CD14-positive monocyte (primary cell): ENCODE data around the gene GPC1. TPM values are rescaled to one million over a fixed set of nuclear protein-coding genes. Genes with fewer than 3 reads are reported as not detected.

Experiments used
- DNase-seq, 3 donors: peaks; one replicate each; pipeline ENCODE4 v3.0.0-alpha.2; 2011 to 2022
- H2AFZ ChIP-seq: 2 replicates; pipeline ENCODE4 v1.6.0; 2012; ENCODE audit warnings: mild to moderate bottlenecking, low read depth, low read length, inconsistent platforms; ENCODE audit not compliant: insufficient read depth, poor library complexity, severe bottlenecking
- H3K27ac ChIP-seq, 2 donors: 1 replicate in 1 of 2; 2 replicates in 1 of 2; pipeline ENCODE4 v1.5.1; 2012 to 2013; ENCODE audit warnings: low read length in 2 of 2, control low read depth in 1 of 2, inconsistent platforms in 1 of 2, low read depth in 1 of 2, mild to moderate bottlenecking in 1 of 2
- H3K27me3 ChIP-seq, 2 donors: one replicate each; pipeline versions ENCODE4 v1.6.0 to v1.6.1; 2011 to 2013; ENCODE audit warnings: low read length in 2 of 2; ENCODE audit not compliant: control insufficient read depth in 2 of 2, insufficient read depth in 2 of 2
- H3K36me3 ChIP-seq, 2 donors: replicated peaks in 1 of 2; 1 replicate in 1 of 2; 2 replicates in 1 of 2; pipeline versions ENCODE4 v1.5.1 to v1.6.1; 2012 to 2013; ENCODE audit warnings: low read length in 2 of 2, control low read depth in 1 of 2, inconsistent platforms in 1 of 2, mild to moderate bottlenecking in 1 of 2; ENCODE audit not compliant: insufficient read depth in 2 of 2, control insufficient read depth in 1 of 2
- H3K4me1 ChIP-seq, 2 donors: 1 replicate in 1 of 2; 2 replicates in 1 of 2; pipeline versions ENCODE4 v1.5.1 to v1.6.1; 2012 to 2013; ENCODE audit warnings: low read length in 2 of 2, control low read depth in 1 of 2, inconsistent platforms in 1 of 2, mild to moderate bottlenecking in 1 of 2, moderate library complexity in 1 of 2; ENCODE audit not compliant: insufficient read depth in 2 of 2, control insufficient read depth in 1 of 2
- H3K4me2 ChIP-seq: replicated peaks from 2 replicates; pipeline ENCODE3; 2012; ENCODE audit warnings: low read length, moderate library complexity, mild to moderate bottlenecking; ENCODE audit not compliant: poor library complexity, severe bottlenecking; ENCODE audit errors: extremely low read depth
- H3K4me3 ChIP-seq, 3 experiments: fragments of 200-600 bp in 1 of 3; sonication (generic) in 1 of 3; replicated peaks in 1 of 3; 1 replicate in 2 of 3; 2 replicates in 1 of 3; pipeline ENCODE4 v1.5.1; 2011 to 2013; ENCODE audit warnings: low read length in 3 of 3, mild to moderate bottlenecking in 3 of 3, control low read depth in 2 of 3, low read depth in 2 of 3, inconsistent platforms in 1 of 3, moderate library complexity in 1 of 3
- H3K79me2 ChIP-seq: 2 replicates; pipeline ENCODE4 v1.6.0; 2012; ENCODE audit warnings: mild to moderate bottlenecking, control low read depth, inconsistent platforms, low read length, moderate library complexity; ENCODE audit not compliant: insufficient read depth
- H3K9ac ChIP-seq: 2 replicates; pipeline ENCODE4 v1.6.0; 2017; ENCODE audit warnings: low read length, mild to moderate bottlenecking; ENCODE audit not compliant: insufficient read depth, poor library complexity, severe bottlenecking
- H3K9me3 ChIP-seq, 2 donors: replicated peaks in 1 of 2; 1 replicate in 1 of 2; 2 replicates in 1 of 2; pipeline versions ENCODE4 v1.5.1 to v1.6.1; 2012 to 2013; ENCODE audit warnings: low read length in 2 of 2, control low read depth in 1 of 2; ENCODE audit not compliant: control insufficient read depth in 1 of 2, insufficient read depth in 1 of 2
- H4K20me1 ChIP-seq: 2 replicates; pipeline ENCODE4 v1.6.0; 2012; ENCODE audit warnings: mild to moderate bottlenecking, low read length, control low read depth, moderate library complexity; ENCODE audit not compliant: insufficient read depth
- H3K27ac Mint-ChIP-seq, 7 donors: one replicate each; pipeline ENCODE4 v1.8.0; 2020; ENCODE audit warnings: mild to moderate bottlenecking in 7 of 7, mixed read lengths in 7 of 7, moderate library complexity in 6 of 7, inconsistent platforms in 2 of 7
- H3K27me3 Mint-ChIP-seq, 3 donors: one replicate each; pipeline ENCODE4 v1.8.0; 2021 to 2022; ENCODE audit warnings: low read depth in 3 of 3, mild to moderate bottlenecking in 3 of 3, mixed read lengths in 3 of 3, moderate library complexity in 3 of 3, inconsistent platforms in 1 of 3
- H3K36me3 Mint-ChIP-seq, 2 donors: one replicate each; pipeline ENCODE4 v1.8.0; 2020; ENCODE audit warnings: mixed read lengths in 2 of 2, inconsistent platforms in 1 of 2, mild to moderate bottlenecking in 1 of 2
- H3K4me1 Mint-ChIP-seq: one replicate; pipeline ENCODE4 v1.8.0; 2020; ENCODE audit warnings: mild to moderate bottlenecking, mixed read lengths
- H3K4me3 Mint-ChIP-seq, 2 donors: one replicate each; pipeline ENCODE4 v1.8.0; 2020; ENCODE audit warnings: mild to moderate bottlenecking in 2 of 2, mixed read lengths in 2 of 2, moderate library complexity in 1 of 2
- H3K9me3 Mint-ChIP-seq, 7 donors: one replicate each; pipeline ENCODE4 v1.8.0; 2020 to 2022; ENCODE audit warnings: mixed read lengths in 7 of 7, mild to moderate bottlenecking in 6 of 7, moderate library complexity in 6 of 7, inconsistent platforms in 2 of 7
- CTCF ChIP-seq: fragments of 200-600 bp; IDR thresholded peaks from one replicate; pipeline ENCODE4 v1.8.0; 2022; ENCODE audit warnings: antibody characterized with exemption, mild to moderate bottlenecking
- WGBS: methylation state at CpG from one replicate; pipeline ENCODE4 v1.1.5; 2013; ENCODE audit warnings: missing lambda C conversion rate; ENCODE audit not compliant: insufficient coverage; 5-methylcytosine and 5-hydroxymethylcytosine counted together
- intact Hi-C, 2 donors: fragments of 100-400 bp; cut with micrococcal nuclease; formaldehyde crosslinking; loops; one replicate each; pipeline versions ENCODE4 v1.15.0 to v1.15.1; 2023
- polyA plus RNA-seq, 3 donors: library from polyadenylated mRNA; depleted of rRNA in 1 of 3; unstranded in 2 of 3; stranded (reverse) in 1 of 3; fragments of 300-500 nt in 2 of 3; fragments of >200 nt in 1 of 3; fragmentation: Illumina TruSeq in 2 of 3; gene quantifications; 1 replicate in 2 of 3; 2 replicates in 1 of 3; pipeline ENCODE4 v1.2.3, GENCODE V29; 2012 to 2021

The GPC1 gene
- polyA plus RNA-seq, 3 donors = 0.08 TPM; not detected in 2

GRCh38 chr2:240462073-240462706 lies 26.7 kb downstream of the GPC1 start:
- no peak overlapping the region for H3K4me3 Mint-ChIP-seq
- no peaks in the 10 kb centered on the region for H3K36me3 Mint-ChIP-seq
- intact Hi-C loops = no loop called here

GRCh38 chr2:240462707-240463273 lies 27.3 kb downstream of the GPC1 start:
- Histone ChIP-seq H3K36me3 (no peaks in the 10 kb centered on the region), H4K20me1 (no peaks in the 10 kb centered on the region), H3K27me3 (no peaks in the 10 kb centered on the region), H3K79me2 (no peaks in the 10 kb centered on the region), H3K4me2 (no peak overlapping the region), H3K27ac (no peak overlapping the region), H2AFZ (no peak overlapping the region), H3K4me3 (no peak overlapping the region), H3K9me3 (no peaks in the 10 kb centered on the region), H3K9ac (no peak overlapping the region), H3K4me1 (no peaks in the 10 kb centered on the region)
- no peak for DNase-seq
- Mint-ChIP-seq H3K4me1 (no peaks in the 10 kb centered on the region), H3K27me3 (peaks cover 0 to 11% (median 4%) of the 10 kb centered on the region in 3 donors), H3K27ac (no peak overlapping the region), H3K9me3 (no peaks in the 10 kb centered on the region), H3K36me3 (no peaks in the 10 kb centered on the region), H3K4me3 (no peak overlapping the region)
- WGBS = 87% methylated on average over 16 of the region's 16 CpGs
- intact Hi-C loops = no loop called here
- no peak for TF ChIP-seq CTCF

More at GRCh38 chr2:240462073-240462706, 26.7 kb downstream of the GPC1 start:
- no peak for DNase-seq
- Mint-ChIP-seq H3K27me3 (peaks cover 4 to 16% (median 8%) of the 10 kb centered on the region in 3 donors), H3K4me1 (no peaks in the 10 kb centered on the region), H3K9me3 (no peaks in the 10 kb centered on the region), H3K27ac (no peak overlapping the region)
- no peak for TF ChIP-seq CTCF
- Histone ChIP-seq H3K9ac (no peak overlapping the region), H3K27me3 (peaks cover 0 to 6% of the 10 kb centered on the region in 2 donors), H3K4me2 (no peak overlapping the region), H3K4me1 (no peaks in the 10 kb centered on the region), H3K36me3 (no peaks in the 10 kb centered on the region), H2AFZ (no peak overlapping the region), H4K20me1 (no peaks in the 10 kb centered on the region), H3K9me3 (no peaks in the 10 kb centered on the region), H3K79me2 (no peaks in the 10 kb centered on the region), H3K27ac (no peak overlapping the region), H3K4me3 (no peak overlapping the region)
- 95% methylated on average over 39 of the region's 41 CpGs for WGBS
